Body of pancreas (tissue), 4 donors: ENCODE results near the gene CDK11B. TPM values are rescaled to one million over a fixed set of nuclear protein-coding genes. Genes with fewer than 3 reads are reported as not detected.

Experiments used
- ATAC-seq: fragments of 150-250 bp; one replicate; pipeline ENCODE4 v1.9.1; 2016
- DNase-seq, 4 donors: peaks; one replicate each; pipeline ENCODE4 v3.0.0-alpha.2; 2019
- H3K27ac ChIP-seq, 4 donors: fragments of 200-600 bp; sonication (generic); 1 replicate in 3 of 4; 2 replicates in 1 of 4; pipeline versions ENCODE4 v1.5.1 to v1.6.1; 2016 to 2019; ENCODE audit warnings: mild to moderate bottlenecking in 1 of 4, mixed read lengths in 1 of 4, moderate library complexity in 1 of 4
- H3K27me3 ChIP-seq, 2 donors: fragments of 200-600 bp; sonication (generic); one replicate each; pipeline ENCODE4 v1.6.0; 2016; ENCODE audit warnings: mild to moderate bottlenecking in 1 of 2
- H3K36me3 ChIP-seq, 2 donors: fragments of 200-600 bp; sonication (generic); replicated peaks in 1 of 2; 2 replicates each; pipeline ENCODE4 v1.5.1; 2016; ENCODE audit warnings: low read depth in 2 of 2; ENCODE audit not compliant: insufficient read depth in 1 of 2
- H3K4me1 ChIP-seq: fragments of 200-600 bp; sonication (generic); one replicate; pipeline ENCODE4 v1.6.0; 2016
- H3K4me3 ChIP-seq, 2 donors: fragments of 200-600 bp; sonication (generic); 1 replicate in 1 of 2; 2 replicates in 1 of 2; pipeline ENCODE4 v1.5.1; 2016 to 2019
- H3K9me3 ChIP-seq, 3 donors: fragments of 200-600 bp; sonication (generic); 1 replicate in 2 of 3; 2 replicates in 1 of 3; pipeline ENCODE4 v1.5.1; 2016
- POLR2A ChIP-seq, 3 donors: fragments of 450-650 bp; IDR thresholded peaks; one replicate each; pipeline ENCODE4 v1.6.1; 2016; ENCODE audit warnings: antibody characterized with exemption in 3 of 3, mild to moderate bottlenecking in 2 of 3
- whole genome bisulfite sequencing, 2 donors: methylation state at CpG; one replicate each; pipeline ENCODE4 v1.1.5; 2017; 5-methylcytosine and 5-hydroxymethylcytosine counted together
- intact Hi-C: fragments of 100-400 bp; cut with DNase I; formaldehyde crosslinking; loops from one replicate; pipeline ENCODE4 v1.15.1; 2023
- total RNA-seq, 2 donors: library from RNA; depleted of rRNA; stranded (reverse); fragments of >200 nt; gene quantifications; one replicate each; pipeline ENCODE4 v1.1.0, GENCODE V29; 2016
- TF ChIP-seq, protein P1 (sequence below), 7 experiments: fragments of 450-650 bp in 4 of 7; fragments of 200-600 bp in 3 of 7; sonication (generic) in 3 of 7; IDR thresholded peaks; one replicate each; pipeline ENCODE4 v1.5.1; 2016 to 2019; ENCODE audit warnings: antibody characterized with exemption in 7 of 7

The CDK11B gene
- total RNA-seq, 2 donors from 2014 or later: 14.5 to 45.5 TPM

DNA sequence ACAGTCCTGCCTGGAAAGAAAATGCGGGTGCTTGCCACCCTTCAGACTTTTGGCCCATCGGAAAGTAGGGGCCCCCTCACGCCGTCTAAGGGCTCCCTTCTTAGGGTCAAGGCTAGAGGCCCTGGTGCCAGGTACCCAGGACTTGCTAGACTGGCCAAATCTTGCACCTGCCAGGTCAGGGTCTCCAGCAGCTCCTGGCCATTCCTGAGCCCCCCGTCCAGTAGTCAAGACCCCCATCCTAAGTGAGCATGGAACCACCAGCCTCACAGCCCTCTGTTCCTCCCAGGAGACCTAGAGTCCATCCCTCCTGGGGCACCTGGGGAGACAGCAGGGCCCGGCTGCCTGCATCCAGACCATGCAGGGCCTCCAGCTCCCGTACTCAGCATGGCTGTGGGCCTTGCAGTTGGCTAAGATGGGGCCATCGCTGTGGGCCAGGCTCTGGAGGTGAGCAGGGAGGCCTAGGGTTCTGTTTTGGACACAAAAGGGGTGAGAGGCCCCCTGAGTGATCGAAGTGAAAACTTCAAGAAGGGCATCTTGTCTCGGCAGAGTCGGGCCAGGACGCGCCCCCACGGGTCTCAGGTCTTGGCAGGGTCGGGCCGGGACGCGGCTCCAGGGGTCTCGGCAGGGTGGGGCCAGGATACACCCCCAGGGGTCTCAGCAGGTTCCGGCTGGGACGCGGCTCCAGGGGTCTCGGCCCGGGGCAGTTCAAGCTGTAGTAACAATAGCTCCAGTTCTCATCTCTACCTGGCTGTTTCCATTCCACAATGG lies 64.8 kb downstream of the CDK11B start:
- H3K36me3 ChIP-seq: no peaks in the 10 kb centered on the region
- H3K27ac ChIP-seq: no peak overlapping the region
- 72 to 77% methylated on average over 15 to 24 of the region's 24 CpGs for WGBS, 2 donors
- intact Hi-C loops: no loop called here
- H3K4me1 ChIP-seq: peaks cover 17% of the 10 kb centered on the region
- no peaks in the 10 kb centered on the region for H3K27me3 ChIP-seq
- TF ChIP-seq, protein P1, sequence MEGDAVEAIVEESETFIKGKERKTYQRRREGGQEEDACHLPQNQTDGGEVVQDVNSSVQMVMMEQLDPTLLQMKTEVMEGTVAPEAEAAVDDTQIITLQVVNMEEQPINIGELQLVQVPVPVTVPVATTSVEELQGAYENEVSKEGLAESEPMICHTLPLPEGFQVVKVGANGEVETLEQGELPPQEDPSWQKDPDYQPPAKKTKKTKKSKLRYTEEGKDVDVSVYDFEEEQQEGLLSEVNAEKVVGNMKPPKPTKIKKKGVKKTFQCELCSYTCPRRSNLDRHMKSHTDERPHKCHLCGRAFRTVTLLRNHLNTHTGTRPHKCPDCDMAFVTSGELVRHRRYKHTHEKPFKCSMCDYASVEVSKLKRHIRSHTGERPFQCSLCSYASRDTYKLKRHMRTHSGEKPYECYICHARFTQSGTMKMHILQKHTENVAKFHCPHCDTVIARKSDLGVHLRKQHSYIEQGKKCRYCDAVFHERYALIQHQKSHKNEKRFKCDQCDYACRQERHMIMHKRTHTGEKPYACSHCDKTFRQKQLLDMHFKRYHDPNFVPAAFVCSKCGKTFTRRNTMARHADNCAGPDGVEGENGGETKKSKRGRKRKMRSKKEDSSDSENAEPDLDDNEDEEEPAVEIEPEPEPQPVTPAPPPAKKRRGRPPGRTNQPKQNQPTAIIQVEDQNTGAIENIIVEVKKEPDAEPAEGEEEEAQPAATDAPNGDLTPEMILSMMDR (IDR thresholded peaks at IDR 0.05): no peak
- no peak for TF ChIP-seq POLR2A (IDR thresholded peaks at IDR 0.05)
- DNase-seq: no peak
- H3K4me3 ChIP-seq: no peak overlapping the region
- H3K9me3 ChIP-seq: no peaks in the 10 kb centered on the region
- no peak for ATAC-seq

DNA sequence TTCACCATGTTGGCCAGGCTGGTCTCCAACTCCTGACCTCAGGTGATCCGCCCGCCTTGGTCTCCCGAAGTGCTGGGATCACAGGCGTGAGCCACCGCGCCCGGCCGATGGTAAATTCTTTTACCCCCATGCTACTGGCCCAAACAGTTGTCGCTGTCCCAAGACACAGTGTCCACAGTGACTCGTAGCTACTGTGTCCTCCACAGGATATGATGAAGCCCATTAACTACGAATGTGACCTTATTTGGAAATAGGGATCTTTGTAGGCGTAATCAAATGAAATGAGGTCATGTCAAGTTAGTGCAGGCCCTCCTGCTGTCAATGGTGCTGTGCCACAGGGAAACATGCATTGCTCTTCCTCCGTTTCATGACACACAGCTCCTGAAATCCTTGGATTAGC lies 67.4 kb downstream of the CDK11B start:
- no peak for DNase-seq
- ATAC-seq: no peak
- Histone ChIP-seq H3K4me3 (no peak overlapping the region), H3K9me3 (no peaks in the 10 kb centered on the region), H3K27me3 (no peaks in the 10 kb centered on the region), H3K27ac (no peak overlapping the region), H3K4me1 (no peaks in the 10 kb centered on the region), H3K36me3 (no peaks in the 10 kb centered on the region)
- 83 to 84% methylated on average over 12 to 13 of the region's 13 CpGs for WGBS, 2 donors
- TF ChIP-seq POLR2A (IDR thresholded peaks at IDR 0.05): no peak
- TF ChIP-seq, protein P1 (IDR thresholded peaks at IDR 0.05): no peak
- intact Hi-C loops: no loop called here

Other genes with a start within 250 kb of the CDK11B start
- 10 to 100 TPM; 11.2 to 15.5 TPM for gene ANKRD65, start 237.7 kb downstream of the CDK11B start, total RNA-seq
- gene VWA1, start 223.3 kb downstream of the CDK11B start, total RNA-seq: 10 to 100 TPM; 47.1 to 55.5 TPM
- 1 to 10 TPM; 1.6 to 2.3 TPM for gene ATAD3C, start 209.3 kb downstream of the CDK11B start, total RNA-seq
- 10 to 100 TPM; 16.6 to 37.2 TPM for gene ATAD3B, start 187.2 kb downstream of the CDK11B start, total RNA-seq
- gene ATAD3A, start 146.8 kb downstream of the CDK11B start, total RNA-seq: 10 to 100 TPM; 15.8 to 20.8 TPM
- 1 to 10 TPM; 1.0 to 3.6 TPM for gene TMEM240, start 118.4 kb downstream of the CDK11B start, total RNA-seq
- gene SSU72, start 84.1 kb downstream of the CDK11B start, total RNA-seq: 100 to 1,000 TPM in 1 of 2 donors, 10 to 100 TPM in 1; 82.1 to 113 TPM
- gene FNDC10, start 58.9 kb downstream of the CDK11B start, total RNA-seq: 1 to 10 TPM; 1.3 to 2.3 TPM
- 100 to 1,000 TPM in 1 of 2 donors, 10 to 100 TPM in 1; 57.6 to 101 TPM for gene MIB2, start 43.5 kb downstream of the CDK11B start, total RNA-seq
- gene MMP23B, start 26.8 kb downstream of the CDK11B start, total RNA-seq: 1 to 10 TPM in 1 of 2 donors, under 1 TPM in 1; 0.99 to 1.8 TPM
- gene SLC35E2B, start 33.8 kb upstream of the CDK11B start, total RNA-seq: 10 to 100 TPM; 30.6 to 56.7 TPM
- 10 to 100 TPM; 35.8 to 38.9 TPM for gene CDK11A, start 65.4 kb upstream of the CDK11B start, total RNA-seq
- gene NADK, start 119.5 kb upstream of the CDK11B start, total RNA-seq: 10 to 100 TPM; 51.7 to 56.3 TPM
- gene GNB1, start 232.1 kb upstream of the CDK11B start, total RNA-seq: 10 to 100 TPM; 71.3 to 79.1 TPM